GM23338 (cell line): ENCODE measurements around the gene BNC2. TPM values are rescaled to one million over a fixed set of nuclear protein-coding genes. Genes with fewer than 3 reads are reported as not detected.

ENCODE experiments used
- ATAC-seq: fragments of 200-7000 bp; cut with Tn5 transposase; 3 replicates; pipeline ENCODE4 v1.9.1; 2020
- DNase-seq: peaks from one replicate; pipeline ENCODE4 v3.0.0-alpha.2; 2015; ENCODE audit warnings: low spot score
- H2AFZ ChIP-seq: fragments of 200-600 bp; sonication (generic); 2 replicates; pipeline ENCODE4 v1.8.0; 2016; ENCODE audit warnings: antibody characterized with exemption, mild to moderate bottlenecking, moderate library complexity
- H3F3A ChIP-seq: fragments of 200-600 bp; sonication (generic); replicated peaks from 2 replicates; pipeline ENCODE4 v1.8.0; 2017; ENCODE audit warnings: antibody characterized with exemption, mixed run types, low read depth
- H3K27ac ChIP-seq: fragments of 200-600 bp; sonication (generic); 2 replicates; pipeline ENCODE4 v1.6.1; 2016; ENCODE audit warnings: low read depth
- H3K27me3 ChIP-seq: fragments of 200-600 bp; sonication (generic); 2 replicates; pipeline ENCODE4 v1.8.0; 2016; ENCODE audit warnings: mild to moderate bottlenecking, mixed run types, moderate library complexity; ENCODE audit not compliant: insufficient read depth
- H3K36me3 ChIP-seq: fragments of 200-600 bp; sonication (generic); 2 replicates; pipeline ENCODE4 v1.8.0; 2016; ENCODE audit warnings: mild to moderate bottlenecking; ENCODE audit not compliant: insufficient read depth
- H3K4me1 ChIP-seq: fragments of 200-600 bp; sonication (generic); 2 replicates; pipeline ENCODE4 v1.8.0; 2016; ENCODE audit warnings: mild to moderate bottlenecking, moderate library complexity; ENCODE audit not compliant: insufficient read depth
- H3K4me2 ChIP-seq: fragments of 200-600 bp; sonication (generic); 2 replicates; pipeline ENCODE4 v1.7.1; 2017; ENCODE audit warnings: mixed run types
- H3K4me3 ChIP-seq: fragments of 200-600 bp; sonication (generic); 2 replicates; pipeline ENCODE4 v1.6.1; 2016; ENCODE audit warnings: mixed run types
- H3K79me2 ChIP-seq: fragments of 200-600 bp; sonication (generic); replicated peaks from 2 replicates; pipeline ENCODE4 v1.8.0; 2017; ENCODE audit warnings: mild to moderate bottlenecking; ENCODE audit not compliant: insufficient read depth
- H3K9me2 ChIP-seq: fragments of 200-600 bp; sonication (generic); 2 replicates; pipeline ENCODE4 v1.8.0; 2017; ENCODE audit not compliant: insufficient read depth
- H4K20me1 ChIP-seq: fragments of 200-600 bp; sonication (generic); replicated peaks from 2 replicates; pipeline ENCODE4 v1.8.0; 2017; ENCODE audit warnings: mild to moderate bottlenecking; ENCODE audit not compliant: insufficient read depth
- H3K27ac Mint-ChIP-seq: 2 replicates; pipeline ENCODE4 v1.8.0; 2020; ENCODE audit warnings: inconsistent platforms, mild to moderate bottlenecking, moderate library complexity, mixed read lengths
- H3K27me3 Mint-ChIP-seq: 3 replicates; pipeline ENCODE4 v1.8.0; 2022; ENCODE audit warnings: low read depth, mild to moderate bottlenecking, moderate library complexity, mixed read lengths, inconsistent platforms; ENCODE audit not compliant: insufficient read depth, poor library complexity
- H3K36me3 Mint-ChIP-seq: 3 replicates; pipeline ENCODE4 v1.8.0; 2021; ENCODE audit warnings: low read depth, mild to moderate bottlenecking, inconsistent platforms, moderate library complexity, mixed read lengths
- H3K4me1 Mint-ChIP-seq: 3 replicates; pipeline ENCODE4 v1.8.0; 2020; ENCODE audit warnings: mild to moderate bottlenecking, inconsistent platforms, mixed read lengths
- H3K4me3 Mint-ChIP-seq: 3 replicates; pipeline ENCODE4 v1.8.0; 2021; ENCODE audit warnings: moderate library complexity, mild to moderate bottlenecking, inconsistent platforms, mixed read lengths
- H3K9me3 Mint-ChIP-seq: 3 replicates; pipeline ENCODE4 v1.8.0; 2020; ENCODE audit warnings: moderate library complexity, mild to moderate bottlenecking, inconsistent platforms, mixed read lengths
- CREB1 ChIP-seq: fragments of 250-450 bp; sonication (Bioruptor Pico); IDR thresholded peaks from 2 replicates; pipeline ENCODE4 v1.5.0; 2020; ENCODE audit warnings: low read depth, mild to moderate bottlenecking, moderate library complexity
- EZH2 ChIP-seq: fragments of 200-600 bp; sonication (generic); IDR thresholded peaks from one replicate; pipeline ENCODE4 v1.8.0; 2017; ENCODE audit warnings: antibody characterized with exemption, mild to moderate bottlenecking, low read depth; ENCODE audit not compliant: unreplicated experiment
- EZH2phosphoT487 ChIP-seq: fragments of 200-600 bp; sonication (generic); IDR thresholded peaks from one replicate; pipeline ENCODE4 v1.8.1; 2018; ENCODE audit warnings: antibody characterized with exemption; ENCODE audit not compliant: unreplicated experiment
- JUNB ChIP-seq: IDR thresholded peaks from one replicate; pipeline ENCODE4 v1.6.1; 2016; ENCODE audit warnings: antibody characterized with exemption; ENCODE audit not compliant: unreplicated experiment
- NANOG ChIP-seq: IDR thresholded peaks from 2 replicates; pipeline ENCODE4 v1.6.1; 2016; ENCODE audit warnings: antibody characterized with exemption, borderline replicate concordance
- POLR2AphosphoS5 ChIP-seq: IDR thresholded peaks from 2 replicates; pipeline ENCODE4 v1.6.1; 2016; ENCODE audit warnings: antibody characterized with exemption, low read depth
- REST ChIP-seq: IDR thresholded peaks from one replicate; pipeline ENCODE4 v1.6.1; 2018; ENCODE audit warnings: antibody characterized with exemption; ENCODE audit not compliant: unreplicated experiment
- STAT1 ChIP-seq: IDR thresholded peaks from one replicate; pipeline ENCODE4 v1.6.1; 2016; ENCODE audit warnings: antibody characterized with exemption; ENCODE audit not compliant: unreplicated experiment
- ZNF114 ChIP-seq: fragments of 250-450 bp; sonication (Bioruptor Pico); IDR thresholded peaks from 2 replicates; pipeline ENCODE4 v1.5.0; 2020; ENCODE audit warnings: mild to moderate bottlenecking, moderate library complexity
- ZNF331 ChIP-seq: fragments of 250-450 bp; sonication (Bioruptor Pico); IDR thresholded peaks from 2 replicates; pipeline ENCODE4 v1.5.0; 2020; ENCODE audit warnings: low read depth, mild to moderate bottlenecking, moderate library complexity
- ZNF462 ChIP-seq: fragments of 250-450 bp; sonication (Bioruptor Pico); IDR thresholded peaks from 2 replicates; pipeline ENCODE4 v1.5.0; 2020; ENCODE audit warnings: mild to moderate bottlenecking, moderate library complexity
- polyA plus RNA-seq: library from polyadenylated mRNA; unstranded; fragments of >200 nt; fragmentation: Nextera tagmentation; extraction: Ambion mirVana; gene quantifications from 2 replicates; pipeline ENCODE4 v1.2.1, GENCODE V29; 2016
- total RNA-seq: library from RNA; depleted of rRNA; stranded (reverse); fragments of >200 nt; shearing (Covaris generic); gene quantifications from 2 replicates; pipeline ENCODE4 v1.2.3, GENCODE V29; 2014
- TF ChIP-seq, protein P1 (sequence below), 2 experiments: fragments of 200-600 bp in 1 of 2; sonication (generic) in 1 of 2; conservative IDR thresholded peaks; 2 replicates each; pipeline versions ENCODE4 v1.5.1 to v1.6.1; 2016 to 2017; ENCODE audit warnings: antibody characterized with exemption in 2 of 2, low read depth in 2 of 2, mild to moderate bottlenecking in 2 of 2, moderate library complexity in 1 of 2
- TF ChIP-seq, protein P2 (sequence below): IDR thresholded peaks from 2 replicates; pipeline ENCODE4 v1.6.1; 2016; ENCODE audit warnings: antibody characterized with exemption

BNC2 gene
- total and polyA plus RNA-seq, 2 experiments from 2014 or later, result 12.7 to 13.2 TPM

DNA sequence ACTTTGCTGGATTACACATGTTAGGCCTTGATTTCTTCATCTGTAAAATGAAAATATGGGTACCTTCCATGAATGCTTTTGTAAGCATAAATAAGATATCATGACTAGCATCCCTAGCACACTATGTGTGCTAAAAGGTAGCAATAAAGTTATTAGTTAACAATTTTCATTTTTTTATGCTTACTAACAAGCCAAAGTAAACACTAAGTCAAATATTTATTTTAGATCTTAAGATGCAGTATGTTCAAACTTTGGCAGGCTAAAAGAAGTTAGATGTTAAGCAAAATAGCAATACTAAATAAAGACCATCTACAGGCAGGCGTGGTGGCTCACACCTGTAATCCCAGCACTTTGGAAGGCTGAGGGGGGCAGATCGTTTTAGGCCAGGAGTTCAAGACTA lies 169.1 kb downstream of the BNC2 start:
- DNase-seq, result no peak
- 0 out of 2 replicates have a peak, but pooled peaks cover 6% of the 10 kb centered on the region for H3K79me2 ChIP-seq
- TF ChIP-seq, protein P1, sequence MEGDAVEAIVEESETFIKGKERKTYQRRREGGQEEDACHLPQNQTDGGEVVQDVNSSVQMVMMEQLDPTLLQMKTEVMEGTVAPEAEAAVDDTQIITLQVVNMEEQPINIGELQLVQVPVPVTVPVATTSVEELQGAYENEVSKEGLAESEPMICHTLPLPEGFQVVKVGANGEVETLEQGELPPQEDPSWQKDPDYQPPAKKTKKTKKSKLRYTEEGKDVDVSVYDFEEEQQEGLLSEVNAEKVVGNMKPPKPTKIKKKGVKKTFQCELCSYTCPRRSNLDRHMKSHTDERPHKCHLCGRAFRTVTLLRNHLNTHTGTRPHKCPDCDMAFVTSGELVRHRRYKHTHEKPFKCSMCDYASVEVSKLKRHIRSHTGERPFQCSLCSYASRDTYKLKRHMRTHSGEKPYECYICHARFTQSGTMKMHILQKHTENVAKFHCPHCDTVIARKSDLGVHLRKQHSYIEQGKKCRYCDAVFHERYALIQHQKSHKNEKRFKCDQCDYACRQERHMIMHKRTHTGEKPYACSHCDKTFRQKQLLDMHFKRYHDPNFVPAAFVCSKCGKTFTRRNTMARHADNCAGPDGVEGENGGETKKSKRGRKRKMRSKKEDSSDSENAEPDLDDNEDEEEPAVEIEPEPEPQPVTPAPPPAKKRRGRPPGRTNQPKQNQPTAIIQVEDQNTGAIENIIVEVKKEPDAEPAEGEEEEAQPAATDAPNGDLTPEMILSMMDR (conservative IDR thresholded peaks at IDR 0.05; ENCODE audit: low read depth in 2 of 2), result no peak
- TF ChIP-seq STAT1 (no peak), EZH2 (no peak), ZNF462 (no peak), JUNB (no peak), POLR2AphosphoS5 (no peak), ZNF331 (CRISPR knock-in tag) (no peak), CREB1 (CRISPR knock-in tag) (no peak), EZH2phosphoT487 (no peak), NANOG (no peak), REST (no peak), ZNF114 (CRISPR knock-in tag) (no peak)
- TF ChIP-seq, protein P2, sequence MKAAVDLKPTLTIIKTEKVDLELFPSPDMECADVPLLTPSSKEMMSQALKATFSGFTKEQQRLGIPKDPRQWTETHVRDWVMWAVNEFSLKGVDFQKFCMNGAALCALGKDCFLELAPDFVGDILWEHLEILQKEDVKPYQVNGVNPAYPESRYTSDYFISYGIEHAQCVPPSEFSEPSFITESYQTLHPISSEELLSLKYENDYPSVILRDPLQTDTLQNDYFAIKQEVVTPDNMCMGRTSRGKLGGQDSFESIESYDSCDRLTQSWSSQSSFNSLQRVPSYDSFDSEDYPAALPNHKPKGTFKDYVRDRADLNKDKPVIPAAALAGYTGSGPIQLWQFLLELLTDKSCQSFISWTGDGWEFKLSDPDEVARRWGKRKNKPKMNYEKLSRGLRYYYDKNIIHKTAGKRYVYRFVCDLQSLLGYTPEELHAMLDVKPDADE, result no peak
- Mint-ChIP-seq H3K27ac (no peak overlapping the region), H3K4me3 (no peak overlapping the region), H3K36me3 (no peaks in the 10 kb centered on the region), H3K27me3 (peaks cover 3% of the 10 kb centered on the region), H3K9me3 (no peaks in the 10 kb centered on the region), H3K4me1 (peaks cover 36% of the 10 kb centered on the region)
- no peak overlapping the region for H3K27ac ChIP-seq
- H3K4me2 ChIP-seq, result no peak overlapping the region
- no peaks in the 10 kb centered on the region for H3F3A ChIP-seq
- H3K27me3 ChIP-seq, result no peaks in the 10 kb centered on the region
- no peak overlapping the region for H3K4me3 ChIP-seq
- peaks cover 23% of the 10 kb centered on the region for H3K4me1 ChIP-seq
- no peaks in the 10 kb centered on the region; the same call in 1 of the 2 replicates for H4K20me1 ChIP-seq
- H3K36me3 ChIP-seq, result no peaks in the 10 kb centered on the region
- ATAC-seq, result no peak
- no peak overlapping the region for H2AFZ ChIP-seq
- peaks cover 6% of the 10 kb centered on the region; the same call in 1 of the 2 replicates for H3K9me2 ChIP-seq
